Ovary (tissue), 3 donors: Measurements from ENCODE around the gene SGCB.

ENCODE experiments used
- CTCF ChIP-seq, 3 donors: fragments of 450-650 bp in 2 of 3; fragments of 200-600 bp in 1 of 3; IDR thresholded peaks; one replicate each; pipeline versions ENCODE4 v1.5.1 to v1.8.0; 2016 to 2022; ENCODE audit warnings: antibody characterized with exemption in 3 of 3, mild to moderate bottlenecking in 1 of 3
- EP300 ChIP-seq: sonication (generic); formaldehyde crosslinking; IDR thresholded peaks from one replicate; pipeline ENCODE4 v1.6.1; 2017; ENCODE audit warnings: antibody characterized with exemption
- POLR2A ChIP-seq: fragments of 450-650 bp; IDR thresholded peaks from one replicate; pipeline ENCODE4 v1.6.1; 2017; ENCODE audit warnings: antibody characterized with exemption, mild to moderate bottlenecking, moderate library complexity
- donor health status: DM: no; HTN: no; CAD: no.

GRCh38 chr4:52032005-52032404 lies 6.1 kb downstream of the SGCB start:
- TF ChIP-seq CTCF (IDR thresholded peaks at IDR 0.05) (no peak), POLR2A (no peak), EP300 (no peak)
